ENCODE data around the gene EXOSC9. TPM values are rescaled to one million over a fixed set of nuclear protein-coding genes. Genes with fewer than 3 reads are reported as not detected.

Gene EXOSC9
- total and polyA plus RNA-seq, 2 of the 8 experiments (the other 6 are each of a cell fraction or from before 2014, with no cell fraction given): 33.2 to 54.9 TPM

GRCh38 chr4:121796283-121796682 is 4.8 kb upstream of the EXOSC9 start (continued):
- TF ChIP-seq MAFK (IDR thresholded peaks at IDR 0.05; ENCODE audit: low read depth, low read length): peak; percentile 11; the same call in 1 of the 2 replicates
- TF ChIP-seq SIRT6 (IDR thresholded peaks at IDR 0.05; ENCODE audit: low read length): no peak
- no peak for TF ChIP-seq KDM4A (IDR thresholded peaks at IDR 0.05; ENCODE audit: low read depth, low read length, severe bottlenecking)
- peak in 1 of 2 experiments; percentile 46; a peak in 1 of 3 replicates for TF ChIP-seq EP300 (IDR thresholded peaks at IDR 0.05; ENCODE audit: borderline replicate concordance in 1 of 2, low read depth in 2 of 2, low read length in 2 of 2)
- no peak for TF ChIP-seq BCL11A (IDR thresholded peaks at IDR 0.05; ENCODE audit: low read depth in 2 of 2, low read length in 2 of 2)
- TF ChIP-seq CTBP2 (IDR thresholded peaks at IDR 0.05; ENCODE audit: borderline replicate concordance, insufficient read depth, insufficient read length, low read length): no peak
- TF ChIP-seq SP1 (IDR thresholded peaks at IDR 0.05; ENCODE audit: low read depth, low read length): 0 out of 2 replicates have a peak, but pooled peaks have one; percentile 49
- no peak for TF ChIP-seq BRCA1 (IDR thresholded peaks at IDR 0.05; ENCODE audit: low read depth, low read length)
- no peak for TF ChIP-seq CBX8 (IDR thresholded peaks at IDR 0.05; ENCODE audit: borderline replicate concordance, low read depth, low read length)
- no peak for TF ChIP-seq KDM5A (IDR thresholded peaks at IDR 0.05; ENCODE audit: low read length)
- TF ChIP-seq ZNF274 (IDR thresholded peaks at IDR 0.05; ENCODE audit: borderline replicate concordance, extremely low read depth, low read length): no peak
- TF ChIP-seq BACH1 (IDR thresholded peaks at IDR 0.05; ENCODE audit: low read length): no peak
- no peak for TF ChIP-seq TCF12 (IDR thresholded peaks at IDR 0.05; ENCODE audit: low read depth, low read length)
- no peak for TF ChIP-seq EGR1 (IDR thresholded peaks at IDR 0.05; ENCODE audit: borderline replicate concordance, low read depth, low read length)

All from H1 (cell line).